RWPE2 (cell line): ENCODE results near the gene TNRC6B.
A peak's percentile ranks its signal among the peaks of the same experiment; 100 is the strongest.
"Not testable (repeated sequence)": the region's sequence is repeated elsewhere in the genome, so short reads cannot be mapped to it uniquely, and the experiment has no call there.

Source experiments
- ATAC-seq: fragments of 200-7000 bp; cut with Tn5 transposase; 3 replicates; pipeline ENCODE4 v1.9.1; 2021; ENCODE audit warnings: low read depth
- DNase-seq: peaks from one replicate; pipeline ENCODE4 v3.0.0-alpha.2; 2020; ENCODE audit warnings: low spot score
- H3K27ac ChIP-seq: fragments of 450-650 bp; 2 replicates; pipeline ENCODE4 v1.5.1; 2017; ENCODE audit warnings: mild to moderate bottlenecking; ENCODE audit not compliant: poor library complexity, severe bottlenecking
- H3K27me3 ChIP-seq: fragments of 250-450 bp; sonication (Bioruptor Pico); 2 replicates; pipeline ENCODE4 v1.5.1; 2021; ENCODE audit warnings: mild to moderate bottlenecking, moderate library complexity; ENCODE audit not compliant: insufficient read depth, poor library complexity, severe bottlenecking
- H3K36me3 ChIP-seq: fragments of 250-450 bp; sonication (Bioruptor Pico); 2 replicates; pipeline ENCODE4 v1.5.1; 2020; ENCODE audit warnings: low read depth, mild to moderate bottlenecking, moderate library complexity
- H3K4me1 ChIP-seq: fragments of 250-450 bp; sonication (Bioruptor Pico); 2 replicates; pipeline ENCODE4 v1.5.1; 2021; ENCODE audit warnings: mild to moderate bottlenecking, moderate library complexity; ENCODE audit not compliant: insufficient read depth, poor library complexity, severe bottlenecking
- H3K4me3 ChIP-seq: fragments of 250-450 bp; sonication (Bioruptor Pico); 2 replicates; pipeline ENCODE4 v1.5.1; 2021; ENCODE audit warnings: mild to moderate bottlenecking, moderate library complexity; ENCODE audit not compliant: severe bottlenecking
- H3K9me3 ChIP-seq: fragments of 250-450 bp; sonication (Bioruptor Pico); 2 replicates; pipeline ENCODE4 v1.5.1; 2021; ENCODE audit warnings: mild to moderate bottlenecking, moderate library complexity; ENCODE audit not compliant: severe bottlenecking
- TF ChIP-seq, protein P1 (sequence below): fragments of 450-650 bp; IDR thresholded peaks from one replicate; pipeline ENCODE4 v1.5.1; 2017; ENCODE audit warnings: mild to moderate bottlenecking, moderate library complexity; ENCODE audit not compliant: poor library complexity, severe bottlenecking

TNRC6B gene

DNA sequence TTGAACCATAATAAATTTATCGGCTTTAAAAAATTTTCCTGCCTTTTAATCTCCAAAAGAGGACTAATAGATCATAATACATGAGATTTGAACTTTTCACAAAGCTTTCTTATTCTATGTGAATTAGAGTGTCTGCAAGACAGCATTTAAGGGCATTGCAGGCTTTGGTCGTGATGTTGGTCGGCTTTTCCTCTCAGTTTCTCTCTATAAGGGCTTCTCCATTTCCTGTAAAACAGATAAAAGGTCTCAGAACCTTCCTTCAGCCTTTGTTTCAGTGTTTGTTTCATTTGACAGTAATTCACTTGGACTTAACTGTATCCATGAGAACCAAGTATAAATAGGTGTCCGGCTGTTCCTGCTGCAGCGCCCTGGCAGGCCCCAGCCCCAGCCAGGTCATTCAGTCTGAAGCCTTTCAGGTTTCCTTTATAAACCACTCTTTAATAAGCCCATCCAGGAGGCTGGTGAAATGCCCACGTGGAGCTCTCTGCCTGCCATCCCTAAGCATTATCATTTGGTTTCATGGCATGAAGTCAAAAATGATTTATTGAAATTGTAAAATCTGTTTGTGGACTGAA, 131.4 kb downstream of the TNRC6B start:
- no peak overlapping the region for H3K4me3 ChIP-seq
- ATAC-seq (no peak), DNase-seq (no peak)
- no peaks in the 10 kb centered on the region for H3K9me3 ChIP-seq
- TF ChIP-seq, protein P1, sequence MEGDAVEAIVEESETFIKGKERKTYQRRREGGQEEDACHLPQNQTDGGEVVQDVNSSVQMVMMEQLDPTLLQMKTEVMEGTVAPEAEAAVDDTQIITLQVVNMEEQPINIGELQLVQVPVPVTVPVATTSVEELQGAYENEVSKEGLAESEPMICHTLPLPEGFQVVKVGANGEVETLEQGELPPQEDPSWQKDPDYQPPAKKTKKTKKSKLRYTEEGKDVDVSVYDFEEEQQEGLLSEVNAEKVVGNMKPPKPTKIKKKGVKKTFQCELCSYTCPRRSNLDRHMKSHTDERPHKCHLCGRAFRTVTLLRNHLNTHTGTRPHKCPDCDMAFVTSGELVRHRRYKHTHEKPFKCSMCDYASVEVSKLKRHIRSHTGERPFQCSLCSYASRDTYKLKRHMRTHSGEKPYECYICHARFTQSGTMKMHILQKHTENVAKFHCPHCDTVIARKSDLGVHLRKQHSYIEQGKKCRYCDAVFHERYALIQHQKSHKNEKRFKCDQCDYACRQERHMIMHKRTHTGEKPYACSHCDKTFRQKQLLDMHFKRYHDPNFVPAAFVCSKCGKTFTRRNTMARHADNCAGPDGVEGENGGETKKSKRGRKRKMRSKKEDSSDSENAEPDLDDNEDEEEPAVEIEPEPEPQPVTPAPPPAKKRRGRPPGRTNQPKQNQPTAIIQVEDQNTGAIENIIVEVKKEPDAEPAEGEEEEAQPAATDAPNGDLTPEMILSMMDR = no peak
- H3K27me3 ChIP-seq = no peaks in the 10 kb centered on the region
- H3K27ac ChIP-seq = no peak overlapping the region
- no peaks in the 10 kb centered on the region for H3K4me1 ChIP-seq
- peaks cover 55% of the 10 kb centered on the region for H3K36me3 ChIP-seq

DNA sequence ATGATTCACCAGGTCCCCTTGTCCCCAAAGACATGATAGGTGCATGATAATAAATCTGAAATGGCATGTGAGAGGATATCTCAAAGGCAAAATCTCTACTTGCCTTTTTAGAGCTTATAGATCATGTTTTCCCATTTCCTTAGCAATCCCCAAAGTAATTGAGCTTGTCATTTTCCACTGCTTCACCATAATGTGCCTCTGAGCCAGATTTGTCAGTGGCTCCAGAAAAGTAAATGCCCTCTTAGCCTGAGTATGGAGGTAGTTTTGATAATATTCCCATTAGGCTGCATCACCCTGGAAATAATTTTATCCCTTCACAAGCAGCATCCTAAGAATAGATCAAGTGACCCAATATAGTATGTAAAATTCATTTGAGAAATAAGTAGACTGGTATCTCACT, 131.9 kb downstream of the TNRC6B start:
- ATAC-seq = no peak
- no peaks in the 10 kb centered on the region for H3K9me3 ChIP-seq
- no peak for DNase-seq
- H3K36me3 ChIP-seq = peaks cover 60% of the 10 kb centered on the region
- no peaks in the 10 kb centered on the region for H3K27me3 ChIP-seq
- H3K4me3 ChIP-seq = no peak overlapping the region
- H3K27ac ChIP-seq = no peak overlapping the region
- H3K4me1 ChIP-seq = no peaks in the 10 kb centered on the region
- TF ChIP-seq, protein P1 = no peak

DNA sequence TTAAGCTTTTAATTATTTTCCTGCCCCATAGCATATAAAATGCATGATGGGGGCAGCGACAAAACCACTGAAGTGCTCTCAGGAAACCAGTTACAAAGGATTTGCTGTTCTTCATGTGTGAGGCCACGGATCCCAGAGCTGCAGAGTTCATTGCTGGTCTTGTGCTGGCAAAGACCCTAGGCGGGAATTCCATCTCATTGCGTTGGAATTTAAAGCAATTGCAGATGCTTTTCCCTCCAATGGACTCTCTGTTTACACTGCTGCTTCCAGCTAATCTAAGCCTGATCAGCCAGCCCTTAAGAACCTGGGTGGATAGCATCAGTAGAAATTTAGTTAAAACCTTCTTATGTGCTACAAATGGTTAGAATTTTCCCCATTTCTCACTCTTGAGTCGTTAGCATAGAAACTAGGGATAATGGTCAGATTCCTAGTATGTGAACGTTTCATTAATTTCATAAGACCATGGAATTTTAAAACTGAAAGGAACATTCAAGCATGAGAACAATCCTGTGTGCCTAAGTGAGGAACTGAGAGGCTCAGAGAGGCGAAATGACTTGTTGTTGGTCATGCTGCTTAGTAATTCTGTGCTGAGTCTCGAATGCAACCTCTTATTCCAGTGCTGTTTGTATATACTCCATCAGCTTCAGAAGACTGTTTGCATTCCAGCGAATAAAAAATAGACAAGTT, 132.5 kb downstream of the TNRC6B start:
- Histone ChIP-seq H3K27me3 (no peaks in the 10 kb centered on the region), H3K4me1 (no peaks in the 10 kb centered on the region), H3K9me3 (no peaks in the 10 kb centered on the region), H3K27ac (no peak overlapping the region), H3K4me3 (no peak overlapping the region), H3K36me3 (peaks cover 66% of the 10 kb centered on the region)
- no peak for DNase-seq
- ATAC-seq = peak; percentile 33; the same call in 1 of the 3 replicates
- TF ChIP-seq, protein P1 = no peak

DNA sequence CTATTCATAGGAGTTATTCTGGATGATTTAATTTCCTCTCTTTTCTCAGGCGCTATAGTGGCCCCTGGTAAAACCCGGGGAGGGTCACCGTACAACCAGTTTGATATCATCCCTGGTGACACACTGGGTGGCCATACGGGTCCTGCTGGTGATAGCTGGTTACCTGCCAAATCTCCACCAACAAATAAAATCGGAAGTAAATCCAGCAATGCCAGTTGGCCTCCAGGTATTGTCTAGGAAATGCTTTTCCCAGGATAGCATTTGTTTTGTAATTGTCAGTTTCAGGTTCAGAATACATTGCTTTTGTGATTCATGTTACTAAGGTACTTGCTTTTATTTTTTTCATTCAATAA, 133.0 kb downstream of the TNRC6B start:
- no peak overlapping the region for H3K4me3 ChIP-seq
- no peak overlapping the region for H3K27ac ChIP-seq
- DNase-seq = no peak
- H3K9me3 ChIP-seq = no peaks in the 10 kb centered on the region
- H3K27me3 ChIP-seq = no peaks in the 10 kb centered on the region
- no peaks in the 10 kb centered on the region for H3K4me1 ChIP-seq
- TF ChIP-seq, protein P1 = no peak
- no peak for ATAC-seq
- H3K36me3 ChIP-seq = peaks cover 70% of the 10 kb centered on the region

DNA sequence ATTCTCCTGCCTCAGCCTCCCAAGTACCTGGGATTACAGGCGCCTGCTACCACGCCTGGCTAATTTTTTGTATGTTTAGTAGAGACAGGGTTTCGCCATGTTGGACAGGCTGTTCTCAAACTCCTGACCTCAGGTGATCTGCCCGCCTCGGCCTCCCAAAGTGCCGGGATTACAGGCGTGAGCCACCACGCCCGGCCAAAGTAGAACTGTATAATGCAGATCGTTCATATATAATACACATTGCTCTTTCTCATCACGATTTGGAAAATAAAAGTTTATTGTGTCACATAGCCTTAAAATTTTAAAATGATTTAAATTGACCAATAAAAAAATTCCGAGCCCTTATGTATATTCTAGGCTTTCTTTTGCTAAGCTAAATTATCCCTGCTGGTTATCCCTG, 133.9 kb downstream of the TNRC6B start:
- H3K4me1 ChIP-seq, H3K27ac ChIP-seq, DNase-seq, H3K9me3 ChIP-seq, ATAC-seq, H3K27me3 ChIP-seq, H3K4me3 ChIP-seq: not testable (repeated sequence)
- peaks cover 72% of the 10 kb centered on the region for H3K36me3 ChIP-seq
